ENCODE data around the gene TCF19.
A peak's percentile ranks its signal among the peaks of the same experiment; 100 is the strongest.
"Not testable (repeated sequence)": the region's sequence is repeated elsewhere in the genome, so short reads cannot be mapped to it uniquely, and the experiment has no call there.

Gene TCF19

GRCh38 chr6:31183287-31183686, 24.9 kb downstream of the TCF19 start:
- DNase-seq (ENCODE audit: low read depth): not testable (repeated sequence)

- DNase-seq (ENCODE audit: low read depth): not testable (repeated sequence)
Observed at GRCh38 chr6:31183859-31184258, 25.5 kb downstream of the TCF19 start.

GRCh38 chr6:31185695-31186051, 27.3 kb downstream of the TCF19 start:
- not testable (repeated sequence) for DNase-seq (ENCODE audit: low read depth)

- DNase-seq (ENCODE audit: low read depth): no peak
Observed at GRCh38 chr6:31186052-31186734, 27.8 kb downstream of the TCF19 start.

- no peak for DNase-seq (ENCODE audit: low read depth)
Observed at GRCh38 chr6:31187780-31188194, 29.4 kb downstream of the TCF19 start.

- not testable (repeated sequence) for DNase-seq (ENCODE audit: low read depth)
Observed at GRCh38 chr6:31189223-31189622, 30.8 kb downstream of the TCF19 start.

GRCh38 chr6:31190488-31190887, 32.1 kb downstream of the TCF19 start:
- DNase-seq (ENCODE audit: low read depth): no peak

GRCh38 chr6:31192431-31193105, 34.2 kb downstream of the TCF19 start:
- DNase-seq (ENCODE audit: low read depth): not testable (repeated sequence)

GRCh38 chr6:31193206-31193605, 34.8 kb downstream of the TCF19 start:
- no peak for DNase-seq (ENCODE audit: low read depth)

GRCh38 chr6:31194061-31194834, 35.9 kb downstream of the TCF19 start:
- DNase-seq (ENCODE audit: low read depth): no peak

GRCh38 chr6:31195308-31195979, 37.1 kb downstream of the TCF19 start:
- not testable (repeated sequence) for DNase-seq (ENCODE audit: low read depth)

- DNase-seq (ENCODE audit: low read depth): not testable (repeated sequence)
Observed at GRCh38 chr6:31196251-31197022, 38.0 kb downstream of the TCF19 start.

- DNase-seq (ENCODE audit: low read depth): peak; percentile 86
Observed at GRCh38 chr6:31197559-31198305, 39.3 kb downstream of the TCF19 start.

GRCh38 chr6:31199105-31199452, 40.7 kb downstream of the TCF19 start:
- not testable (repeated sequence) for DNase-seq (ENCODE audit: low read depth)

GRCh38 chr6:31202259-31203166, 44.1 kb downstream of the TCF19 start:
- no peak for DNase-seq (ENCODE audit: low read depth)

GRCh38 chr6:31203345-31203979, 45.1 kb downstream of the TCF19 start:
- peak; percentile 43 for DNase-seq (ENCODE audit: low read depth)

- DNase-seq (ENCODE audit: low read depth): no peak
Observed at GRCh38 chr6:31204751-31205145, 46.4 kb downstream of the TCF19 start.

GRCh38 chr6:31205638-31206037, 47.2 kb downstream of the TCF19 start:
- no peak for DNase-seq (ENCODE audit: low read depth)

GRCh38 chr6:31208506-31208905, 50.1 kb downstream of the TCF19 start:
- DNase-seq (ENCODE audit: low read depth): no peak

Measured in stimulated activated CD8-positive, alpha-beta memory T cell treated with anti-CD3 and anti-CD28 coated beads, Interleukin-12 subunit alpha, Interleukin-12 subunit beta, amount 100 ng/mL, for 4 hours (primary cell).